Smooth muscle cell (in vitro differentiated cells): ENCODE data around the gene WDFY3. TPM values are rescaled to one million over a fixed set of nuclear protein-coding genes. Genes with fewer than 3 reads are reported as not detected.

Experiments
- DNase-seq: peaks from one replicate; lab custom pipeline; 2025; ENCODE audit not compliant: unreplicated experiment; lab: John Stamatoyannopoulos, UW
- H2AFZ ChIP-seq: fragments of 200-600 bp; sonication (generic); 2 replicates; pipeline ENCODE4 v1.6.0; 2016; ENCODE audit warnings: antibody characterized with exemption, low read depth, mild to moderate bottlenecking
- H3F3A ChIP-seq: fragments of 200-600 bp; sonication (generic); 2 replicates; pipeline ENCODE4 v1.6.0; 2017; ENCODE audit warnings: antibody characterized with exemption, low read depth
- H3K27ac ChIP-seq: fragments of 200-600 bp; sonication (generic); 2 replicates; pipeline ENCODE4 v1.5.1; 2016; ENCODE audit warnings: low read depth, mild to moderate bottlenecking
- H3K27me3 ChIP-seq: fragments of 200-600 bp; sonication (generic); 2 replicates; pipeline ENCODE4 v1.6.1; 2016; ENCODE audit warnings: low read depth, mild to moderate bottlenecking
- H3K36me3 ChIP-seq: fragments of 200-600 bp; sonication (generic); 2 replicates; pipeline ENCODE4 v1.5.1; 2016; ENCODE audit warnings: low read depth
- H3K4me1 ChIP-seq: fragments of 200-600 bp; sonication (generic); 2 replicates; pipeline ENCODE4 v1.5.1; 2016; ENCODE audit warnings: low read depth
- H3K4me2 ChIP-seq: fragments of 200-600 bp; sonication (generic); 2 replicates; pipeline ENCODE4 v1.6.0; 2016; ENCODE audit warnings: mild to moderate bottlenecking
- H3K4me3 ChIP-seq: fragments of 200-600 bp; sonication (generic); 2 replicates; pipeline ENCODE4 v1.5.1; 2016; ENCODE audit warnings: mild to moderate bottlenecking
- H3K79me2 ChIP-seq: fragments of 200-600 bp; sonication (generic); 2 replicates; pipeline ENCODE4 v1.6.0; 2016; ENCODE audit warnings: low read depth, mild to moderate bottlenecking
- H3K9ac ChIP-seq: fragments of 200-600 bp; sonication (generic); 2 replicates; pipeline ENCODE4 v1.6.0; 2016; ENCODE audit warnings: low read depth
- H3K9me3 ChIP-seq: fragments of 200-600 bp; sonication (generic); replicated peaks from 2 replicates; pipeline ENCODE4 v1.5.1; 2016; ENCODE audit warnings: low read depth
- H4K20me1 ChIP-seq: fragments of 200-600 bp; sonication (generic); 2 replicates; pipeline ENCODE4 v1.6.0; 2016; ENCODE audit warnings: low read depth
- WGBS: methylation state at CpG from one replicate; pipeline ENCODE4 v1.1.7; 2016; ENCODE audit warnings: low lambda C conversion rate; 5-methylcytosine and 5-hydroxymethylcytosine counted together
- polyA plus RNA-seq: library from polyadenylated mRNA; unstranded; fragments of >200 nt; fragmentation: Nextera tagmentation; extraction: Ambion mirVana; gene quantifications from 2 replicates; pipeline ENCODE4 v1.2.1, GENCODE V29; 2016
- total RNA-seq: library from RNA; depleted of rRNA; stranded (reverse); fragments of >200 nt; gene quantifications from 2 replicates; pipeline ENCODE4 v1.2.3, GENCODE V29; 2014
- TF ChIP-seq, protein P1 (sequence below): fragments of 200-600 bp; sonication (generic); IDR thresholded peaks from 2 replicates; pipeline ENCODE4 v1.5.1; 2017; ENCODE audit warnings: borderline replicate concordance, mild to moderate bottlenecking, antibody characterized with exemption; ENCODE audit not compliant: insufficient read depth, poor library complexity, severe bottlenecking

Gene WDFY3
- total and polyA plus RNA-seq, 2 experiments from 2014 or later, result 4.0 to 63.9 TPM

DNA sequence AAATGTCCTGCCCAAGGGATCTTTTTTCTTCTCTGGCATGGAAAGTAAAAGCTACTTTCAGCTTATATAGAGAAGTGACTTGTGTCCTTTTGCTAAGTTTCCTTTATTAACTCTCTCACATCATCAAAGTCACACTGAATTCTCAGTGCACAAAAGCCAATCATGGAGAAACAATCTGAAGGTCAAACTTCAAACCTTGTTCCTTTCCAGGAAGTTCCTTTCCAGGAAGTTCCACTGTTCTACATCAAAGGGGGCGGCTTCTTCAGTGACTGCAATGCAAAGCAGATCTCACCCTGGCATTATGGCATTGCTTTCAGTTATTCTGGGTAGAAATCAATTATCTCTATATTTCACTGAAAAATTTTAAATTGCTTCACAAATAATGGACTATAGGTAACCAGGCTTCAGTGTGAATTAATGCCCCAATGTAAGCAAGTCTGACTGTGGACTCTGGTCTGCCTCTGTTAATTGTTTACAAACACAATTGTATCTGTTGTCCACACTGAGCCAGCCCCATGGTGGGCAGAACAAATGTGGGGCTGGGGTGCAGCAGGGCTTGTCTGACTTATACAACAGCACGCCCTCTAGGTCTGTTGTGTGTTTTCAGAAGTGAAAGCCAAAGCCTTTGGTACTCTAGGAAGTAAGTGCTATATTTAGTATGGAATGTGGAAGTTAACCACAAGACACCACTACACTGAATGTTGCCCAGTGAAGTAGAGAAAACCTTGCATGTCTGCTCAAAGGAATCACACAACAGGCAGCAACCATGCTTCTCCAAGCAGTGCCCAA, 284.8 kb downstream of the WDFY3 start:
- no peaks in the 10 kb centered on the region for H3K9me3 ChIP-seq
- TF ChIP-seq, protein P1, sequence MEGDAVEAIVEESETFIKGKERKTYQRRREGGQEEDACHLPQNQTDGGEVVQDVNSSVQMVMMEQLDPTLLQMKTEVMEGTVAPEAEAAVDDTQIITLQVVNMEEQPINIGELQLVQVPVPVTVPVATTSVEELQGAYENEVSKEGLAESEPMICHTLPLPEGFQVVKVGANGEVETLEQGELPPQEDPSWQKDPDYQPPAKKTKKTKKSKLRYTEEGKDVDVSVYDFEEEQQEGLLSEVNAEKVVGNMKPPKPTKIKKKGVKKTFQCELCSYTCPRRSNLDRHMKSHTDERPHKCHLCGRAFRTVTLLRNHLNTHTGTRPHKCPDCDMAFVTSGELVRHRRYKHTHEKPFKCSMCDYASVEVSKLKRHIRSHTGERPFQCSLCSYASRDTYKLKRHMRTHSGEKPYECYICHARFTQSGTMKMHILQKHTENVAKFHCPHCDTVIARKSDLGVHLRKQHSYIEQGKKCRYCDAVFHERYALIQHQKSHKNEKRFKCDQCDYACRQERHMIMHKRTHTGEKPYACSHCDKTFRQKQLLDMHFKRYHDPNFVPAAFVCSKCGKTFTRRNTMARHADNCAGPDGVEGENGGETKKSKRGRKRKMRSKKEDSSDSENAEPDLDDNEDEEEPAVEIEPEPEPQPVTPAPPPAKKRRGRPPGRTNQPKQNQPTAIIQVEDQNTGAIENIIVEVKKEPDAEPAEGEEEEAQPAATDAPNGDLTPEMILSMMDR, result no peak
- no peaks in the 10 kb centered on the region for H3K79me2 ChIP-seq
- H3K36me3 ChIP-seq, result peaks cover 12% of the 10 kb centered on the region
- H4K20me1 ChIP-seq, result no peaks in the 10 kb centered on the region
- 63% methylated on average over 2 of the region's 2 CpGs for WGBS
- peak overlapping the region; percentile 45 for H3K4me2 ChIP-seq
- H3F3A ChIP-seq, result peaks cover 9% of the 10 kb centered on the region
- DNase-seq, result no peak
- H3K4me3 ChIP-seq, result no peak overlapping the region
- no peaks in the 10 kb centered on the region for H3K27me3 ChIP-seq
- no peak overlapping the region for H3K9ac ChIP-seq
- peak overlapping the region; percentile 31 for H3K27ac ChIP-seq
- peaks cover 12% of the 10 kb centered on the region for H3K4me1 ChIP-seq
- no peak overlapping the region for H2AFZ ChIP-seq

DNA sequence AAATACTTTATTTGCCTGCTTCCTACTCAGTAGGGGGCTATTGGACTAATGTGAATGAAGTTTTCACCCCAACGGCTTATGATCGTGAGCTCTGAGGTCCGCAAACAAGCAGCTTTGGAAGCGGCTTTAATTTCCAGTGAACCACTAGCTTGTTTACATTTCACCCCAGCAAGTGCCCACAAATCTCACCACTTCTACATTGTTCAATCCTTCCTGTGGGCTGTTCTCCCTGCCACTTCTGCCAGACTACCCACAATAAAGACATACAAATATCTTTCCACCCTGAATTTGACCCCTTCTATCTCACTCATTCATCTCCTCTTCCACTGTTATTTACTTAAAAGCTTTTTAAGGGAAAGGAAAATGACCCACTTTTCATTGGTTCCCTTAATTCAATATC, 285.5 kb downstream of the WDFY3 start:
- H3K27ac ChIP-seq, result no peak overlapping the region
- 94% methylated on average over 4 of the region's 4 CpGs for WGBS
- H3K36me3 ChIP-seq, result peaks cover 19% of the 10 kb centered on the region
- no peak overlapping the region for H3K4me3 ChIP-seq
- H3K9ac ChIP-seq, result no peak overlapping the region
- H3F3A ChIP-seq, result peaks cover 9% of the 10 kb centered on the region
- no peaks in the 10 kb centered on the region for H3K9me3 ChIP-seq
- H3K79me2 ChIP-seq, result no peaks in the 10 kb centered on the region
- no peaks in the 10 kb centered on the region for H4K20me1 ChIP-seq
- H3K4me1 ChIP-seq, result peaks cover 12% of the 10 kb centered on the region
- TF ChIP-seq, protein P1, result no peak
- no peak for DNase-seq
- no peaks in the 10 kb centered on the region for H3K27me3 ChIP-seq
- no peak overlapping the region for H2AFZ ChIP-seq
- no peak overlapping the region for H3K4me2 ChIP-seq

DNA sequence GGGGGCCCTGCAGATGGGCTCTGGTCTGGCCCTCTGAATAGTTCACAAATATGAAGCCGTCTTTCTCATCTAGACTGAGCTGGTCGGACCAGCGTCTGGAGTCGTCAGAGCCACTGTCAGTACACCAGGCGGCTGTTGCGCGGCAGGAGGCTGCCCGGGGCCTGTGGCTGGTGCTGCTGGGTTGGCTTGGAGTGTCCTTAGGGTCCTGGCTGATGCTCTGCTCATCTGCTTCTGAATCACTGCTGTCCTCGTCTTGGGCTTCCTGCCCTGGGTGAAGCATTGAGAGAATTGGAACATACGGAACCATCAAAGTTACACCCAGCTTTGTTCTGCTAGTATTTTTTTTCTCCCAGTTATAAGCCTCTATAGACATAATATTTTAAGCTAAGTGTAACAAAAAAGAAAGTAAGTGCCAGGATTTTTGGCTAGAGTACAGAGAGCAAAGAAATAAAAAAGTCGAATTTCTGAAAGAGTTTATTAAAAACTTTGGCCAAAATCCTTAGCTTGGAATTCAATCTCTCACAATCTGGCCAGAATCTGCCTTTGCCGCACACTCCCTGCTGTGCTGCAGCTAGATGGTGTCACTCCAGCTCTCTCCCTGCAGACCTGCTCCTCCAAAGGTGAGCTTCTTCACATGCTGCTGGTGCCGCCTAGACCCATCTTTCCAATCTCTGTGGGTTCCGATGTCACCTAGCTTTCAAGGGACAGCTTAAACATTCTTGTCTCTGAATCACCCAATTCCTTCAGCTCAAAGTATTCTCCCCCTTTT, 287.3 kb downstream of the WDFY3 start:
- H4K20me1 ChIP-seq, result no peaks in the 10 kb centered on the region
- WGBS, result 96% methylated on average over 14 of the region's 14 CpGs
- no peaks in the 10 kb centered on the region for H3K9me3 ChIP-seq
- no peak overlapping the region for H3K4me3 ChIP-seq
- no peaks in the 10 kb centered on the region for H3K79me2 ChIP-seq
- no peak overlapping the region for H3K4me2 ChIP-seq
- H3K36me3 ChIP-seq, result peaks cover 25% of the 10 kb centered on the region
- TF ChIP-seq, protein P1, result no peak
- H2AFZ ChIP-seq, result no peak overlapping the region
- no peak overlapping the region for H3K27ac ChIP-seq
- peaks cover 12% of the 10 kb centered on the region for H3K4me1 ChIP-seq
- H3K9ac ChIP-seq, result no peak overlapping the region
- no peaks in the 10 kb centered on the region for H3K27me3 ChIP-seq
- peaks cover 9% of the 10 kb centered on the region for H3F3A ChIP-seq
- no peak for DNase-seq
